Stimulated activated CD4-positive, alpha-beta T cell treated with anti-CD3 and anti-CD28 coated beads, Interleukin-1b, Interleukin-23, amount 100 ng/mL, for 48 hours (primary cell): ENCODE results near the gene PEX16.
A peak's percentile ranks its signal among the peaks of the same experiment; 100 is the strongest.

Source experiments
- DNase-seq: peaks from one replicate; pipeline ENCODE4 v3.0.0-alpha.2; 2020

Gene PEX16

DNA sequence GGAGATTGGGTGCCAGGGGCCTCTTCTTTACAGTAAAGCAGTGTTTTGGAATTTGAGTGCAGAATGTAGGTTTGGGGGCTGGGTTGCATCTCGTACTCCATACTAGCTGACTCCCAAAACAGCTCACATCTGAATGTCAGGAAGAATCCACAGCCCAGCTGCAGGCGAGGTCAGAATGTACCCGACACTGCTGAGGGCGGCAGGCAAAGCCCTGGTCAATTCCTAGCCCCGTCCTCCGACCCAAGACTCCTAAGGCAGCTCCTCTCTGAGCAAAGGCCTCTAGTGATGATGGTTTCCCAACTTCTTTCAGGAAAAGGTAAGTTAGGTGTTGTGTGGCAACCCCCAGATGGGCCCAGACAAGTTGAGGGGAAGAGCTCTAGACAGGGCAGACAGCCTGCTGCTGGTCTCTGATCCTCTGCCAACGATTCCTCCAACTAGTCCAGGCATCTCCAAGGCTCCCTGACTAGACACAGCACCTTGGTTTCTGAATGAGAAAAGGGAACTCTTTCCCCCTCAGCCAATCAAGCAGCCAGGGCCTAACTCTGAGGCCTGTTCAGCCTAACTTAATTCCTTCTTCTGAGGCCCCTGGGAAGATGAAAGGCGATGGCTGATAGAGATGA lies 13.4 kb upstream of the PEX16 start:
- DNase-seq = no peak

DNA sequence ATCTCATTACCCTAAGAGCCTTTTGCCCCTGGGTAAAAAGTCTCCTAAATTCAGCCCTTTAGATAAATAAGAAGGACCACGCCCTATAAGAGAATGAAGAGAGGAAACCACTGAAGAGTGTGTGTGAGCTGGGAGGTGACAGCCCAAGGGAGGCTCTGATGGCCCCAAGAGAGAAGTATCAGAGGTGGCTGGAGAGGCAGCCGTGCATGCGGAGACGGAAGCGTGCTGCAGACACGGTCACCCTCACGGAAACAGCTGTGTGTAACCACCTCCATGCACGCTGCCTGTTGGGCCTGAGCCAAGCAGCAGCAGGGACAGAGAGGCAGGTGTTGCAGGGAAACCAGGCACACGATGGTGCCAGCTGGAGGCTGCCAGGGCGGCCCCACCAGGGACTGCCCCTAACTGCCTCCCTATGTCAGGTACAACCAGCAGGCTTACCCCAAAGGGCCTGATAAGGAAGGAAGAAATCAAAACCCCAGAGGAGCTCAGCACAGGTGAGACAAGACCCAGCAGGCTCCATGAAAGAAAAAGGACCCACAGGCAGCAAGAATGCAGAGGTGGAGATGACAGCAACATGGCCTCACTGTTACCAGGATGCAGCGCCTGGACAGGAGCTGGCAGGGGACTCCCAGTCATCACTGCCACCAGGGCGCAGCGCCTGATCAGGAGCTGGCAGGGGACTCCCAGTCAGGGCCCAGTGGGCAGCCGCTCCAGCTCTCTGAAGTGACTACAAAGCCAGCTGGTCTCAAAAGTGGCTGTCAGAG lies 12.5 kb upstream of the PEX16 start:
- DNase-seq = no peak

DNA sequence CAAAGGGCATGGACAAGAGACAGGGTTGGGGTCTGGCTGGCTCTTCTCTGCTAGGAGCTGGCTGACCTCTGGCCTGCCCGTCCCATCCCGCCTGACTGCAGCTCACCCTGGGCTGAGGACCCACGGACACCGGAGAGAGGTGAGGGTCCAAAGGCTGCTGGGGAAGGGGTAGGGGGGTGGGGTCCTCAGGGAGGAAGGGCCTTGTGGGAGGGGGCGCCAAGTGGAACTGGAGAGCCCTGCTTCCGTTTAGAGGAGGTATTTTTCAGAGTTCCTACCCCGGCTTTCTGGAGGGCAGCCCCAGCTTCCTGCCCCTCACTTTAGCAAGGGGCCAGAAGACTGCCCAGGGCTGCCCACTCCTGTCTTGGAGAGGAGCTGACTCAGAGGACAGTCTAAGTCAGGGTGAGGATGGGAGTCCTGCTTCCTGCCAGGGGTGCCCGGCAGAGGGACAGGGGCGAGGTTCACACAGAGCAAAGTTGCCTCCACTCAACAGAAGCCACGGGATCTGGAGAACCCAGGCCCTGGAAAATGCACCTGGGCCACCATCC lies 11.9 kb upstream of the PEX16 start:
- DNase-seq = no peak

GRCh38 chr11:45928535-45929215 lies 11.0 kb upstream of the PEX16 start:
- DNase-seq = no peak

GRCh38 chr11:45927684-45928413 lies 10.2 kb upstream of the PEX16 start:
- no peak for DNase-seq

GRCh38 chr11:45927332-45927683 lies 9.6 kb upstream of the PEX16 start:
- no peak for DNase-seq

DNA sequence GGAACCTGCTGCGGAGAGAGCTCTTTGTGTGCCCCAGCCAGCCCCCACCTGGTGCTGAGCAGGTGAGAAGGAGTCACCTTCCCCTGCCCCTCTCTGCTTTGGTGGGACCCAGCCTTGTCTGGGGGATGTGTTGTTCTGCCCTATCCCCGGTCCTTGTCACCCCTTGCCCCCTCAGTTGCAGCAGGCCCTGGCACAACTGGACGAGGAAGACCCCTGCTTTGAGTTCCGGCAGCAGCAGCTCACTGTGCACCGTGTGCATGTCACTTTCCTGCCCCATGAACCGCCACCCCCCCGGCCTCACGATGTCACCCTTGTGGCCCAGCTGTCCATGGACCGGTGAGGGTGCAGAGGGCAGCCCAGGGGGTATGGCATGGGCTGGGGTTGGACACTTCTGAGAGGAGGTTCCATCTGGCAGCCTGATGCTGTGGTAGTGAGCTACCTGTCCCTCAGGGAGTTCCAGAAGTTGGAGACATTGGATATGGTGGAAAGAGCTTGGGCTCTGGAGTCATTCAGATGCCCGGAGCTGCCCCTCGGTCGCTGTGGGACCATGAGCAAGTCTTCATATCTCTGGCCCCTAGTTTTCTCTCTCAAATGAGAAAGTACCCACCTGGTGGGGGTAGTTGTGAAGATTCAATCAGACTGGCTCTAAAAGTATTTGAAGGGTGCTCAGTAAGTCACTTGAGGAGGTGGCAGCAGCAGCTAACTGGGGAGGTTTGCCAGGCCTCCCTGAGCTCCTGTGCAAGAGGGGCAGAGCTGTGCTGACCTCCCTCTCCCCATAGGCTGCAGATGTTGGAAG lies 9.1 kb upstream of the PEX16 start:
- DNase-seq = no peak

- no peak for DNase-seq
Measured at GRCh38 chr11:45926001-45926401, 8.3 kb upstream of the PEX16 start.

GRCh38 chr11:45925550-45925949 lies 7.9 kb upstream of the PEX16 start:
- no peak for DNase-seq

- DNase-seq = no peak
Measured at GRCh38 chr11:45924927-45925326, 7.2 kb upstream of the PEX16 start.

- DNase-seq = no peak
Measured at GRCh38 chr11:45924036-45924915, 6.6 kb upstream of the PEX16 start.

DNA sequence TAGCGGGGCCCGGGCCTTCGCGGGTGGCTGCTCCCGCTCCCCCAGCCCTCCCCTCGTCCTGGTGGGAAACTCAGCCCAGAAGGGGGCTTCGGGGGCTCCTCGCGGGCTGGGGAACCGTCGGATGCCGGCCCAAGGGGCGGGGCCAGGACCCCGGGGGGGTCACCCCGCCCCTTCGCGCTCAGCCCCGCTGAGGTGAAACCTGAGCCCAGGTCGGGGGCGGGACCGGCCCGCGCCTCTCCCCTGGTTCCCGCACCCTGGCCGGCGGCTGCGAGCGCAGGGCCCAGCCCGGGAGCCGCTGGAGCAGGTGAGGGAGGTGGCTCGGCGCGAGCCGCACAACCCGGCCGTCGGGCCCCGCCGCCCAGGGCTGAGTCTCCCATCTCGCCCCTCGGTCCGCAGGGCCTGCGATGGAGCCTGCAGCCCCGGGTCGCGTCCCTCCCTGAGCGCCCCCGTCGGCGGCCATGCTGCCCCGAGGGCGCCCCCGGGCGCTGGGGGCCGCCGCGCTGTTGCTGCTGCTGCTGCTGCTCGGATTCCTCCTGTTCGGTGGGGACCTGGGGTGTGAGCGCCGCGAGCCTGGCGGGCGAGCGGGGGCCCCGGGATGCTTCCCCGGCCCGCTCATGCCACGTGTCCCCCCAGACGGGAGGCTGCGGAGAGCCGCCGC lies 4.9 kb upstream of the PEX16 start, which contains the start of gene LARGE2:
TSS of gene LARGE2 (plus strand) at position 232 of the 658 bp plus-strand sequence. CDS start at position 459, 227 bp downstream.
- DNase-seq = no peak

GRCh38 chr11:45921561-45922424 lies 4.1 kb upstream of the PEX16 start:
- no peak for DNase-seq

DNA sequence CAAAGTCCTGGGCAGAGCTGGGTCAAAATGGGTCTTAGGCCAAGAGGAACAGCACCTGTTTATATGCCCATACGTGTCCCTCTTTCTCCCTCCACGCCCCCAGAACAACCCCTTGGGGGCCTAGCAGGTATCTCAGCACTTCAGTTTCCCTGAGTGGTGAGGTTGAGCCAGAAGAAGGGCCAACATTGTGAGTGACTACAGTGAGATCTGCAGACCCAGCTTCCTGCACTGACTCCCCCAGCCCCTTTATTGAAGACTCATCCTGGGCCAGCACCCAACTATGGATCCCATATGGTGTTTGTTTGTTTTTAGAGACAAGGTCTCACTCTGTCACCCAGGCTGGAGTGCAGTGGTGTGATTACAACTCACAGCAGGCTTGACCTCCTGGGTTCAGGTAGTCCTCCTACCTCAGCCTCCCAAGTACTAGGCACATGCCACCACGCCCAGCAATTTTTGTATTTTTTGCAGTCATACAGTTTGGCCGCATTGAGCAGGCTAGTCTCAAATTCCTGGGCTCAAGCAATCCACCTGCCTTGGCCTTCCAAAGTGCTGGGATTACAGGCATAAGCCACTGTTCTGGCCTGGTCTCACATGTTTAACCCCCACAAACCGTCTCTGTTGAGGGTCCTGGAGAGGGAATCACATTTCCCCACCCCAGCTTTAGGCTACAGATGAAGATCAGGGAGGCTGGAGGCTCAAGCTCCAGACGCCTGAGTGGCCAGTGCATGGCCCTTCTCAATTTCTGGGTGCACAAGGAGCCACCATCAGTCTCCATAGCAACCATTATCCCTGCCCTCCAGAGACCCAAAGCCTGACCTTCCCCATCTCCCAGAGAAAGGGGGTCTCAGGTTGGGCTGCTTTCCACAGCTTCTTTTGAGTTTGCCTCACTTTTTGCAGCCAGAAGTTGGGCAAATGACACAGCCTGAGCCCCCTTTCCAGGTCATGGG lies 3.1 kb upstream of the PEX16 start:
- no peak for DNase-seq

DNA sequence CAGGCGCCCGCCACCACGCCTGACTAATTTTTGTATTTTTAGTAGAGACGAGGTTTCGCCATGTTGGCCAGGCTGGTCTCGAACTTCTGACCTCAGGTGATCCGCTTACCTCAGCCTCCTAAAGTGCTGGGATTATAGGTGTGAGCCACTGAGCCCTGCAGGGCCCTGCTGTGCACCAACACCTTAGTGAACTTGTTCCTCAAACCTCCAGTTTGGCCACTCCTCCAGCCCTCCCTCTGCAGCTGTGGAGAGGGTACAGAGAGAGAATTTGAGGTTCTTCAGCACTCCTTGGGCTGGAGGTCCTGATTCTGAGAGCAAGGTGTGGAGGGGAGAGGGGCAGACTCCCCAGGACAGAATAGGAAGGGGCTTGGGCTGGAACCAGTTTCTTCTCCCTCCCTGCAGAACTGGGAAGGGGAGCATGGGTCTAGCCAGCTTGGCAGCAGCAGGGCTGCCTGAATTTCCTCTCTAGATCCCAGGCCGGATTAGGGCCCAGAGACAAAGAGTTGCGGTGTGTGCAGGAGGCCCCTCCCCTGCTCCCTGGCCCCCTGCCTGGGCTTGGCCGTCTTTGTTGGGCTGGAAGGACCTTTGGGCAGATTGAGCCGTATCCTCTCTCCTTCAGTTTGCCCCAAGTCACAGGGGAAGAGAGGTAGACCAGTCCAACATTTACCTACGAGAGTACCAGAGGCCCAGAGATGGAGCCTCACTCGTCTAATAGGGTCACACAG lies 2.3 kb upstream of the PEX16 start:
- no peak for DNase-seq

- no peak for DNase-seq
Measured at GRCh38 chr11:45918962-45919675, 1.4 kb upstream of the PEX16 start.

- peak; percentile 55 for DNase-seq
Measured at GRCh38 chr11:45918331-45918941, 759 bp upstream of the PEX16 start.
